ENCODE measurements around the gene NPIPB6. TPM values are rescaled to one million over a fixed set of nuclear protein-coding genes. Genes with fewer than 3 reads are reported as not detected.
"Not testable (repeated sequence)": the region's sequence is repeated elsewhere in the genome, so short reads cannot be mapped to it uniquely, and the experiment has no call there.

Gene NPIPB6
- total and polyA plus RNA-seq, 12 donors, result 0.12 to 1.8 (median 0.69) TPM; not detected in 2

- TF ChIP-seq CTCF (IDR thresholded peaks at IDR 0.05), result peak in 4 of 9 donors; percentile 15 to 33 (median 24)
- H3K4me3 ChIP-seq, result peak overlapping the region in 1 of 10 donors; percentile 22
- H3K27me3 ChIP-seq; H3K4me1 ChIP-seq; H3K27ac ChIP-seq; DNase-seq; H3K9me3 ChIP-seq; H3K36me3 ChIP-seq; intact Hi-C loops (cut with DNase I): not testable (repeated sequence)
- ATAC-seq, result peak; percentile 96 to 98 (median 98)
- WGBS, 2 donors, result 0 to 3% methylated on average over 9 to 10 of the region's 75 CpGs
These were observed 1.2 kb upstream of the NPIPB6 start for GRCh38 chr16:28364268-28365173.

GRCh38 chr16:28362600-28362999 is 708 bp downstream of the NPIPB6 start:
- H3K4me1 ChIP-seq; H3K4me3 ChIP-seq; H3K27me3 ChIP-seq; H3K9me3 ChIP-seq; DNase-seq; intact Hi-C loops (cut with DNase I); ATAC-seq; H3K27ac ChIP-seq; H3K36me3 ChIP-seq: not testable (repeated sequence)
- 96 to 98% methylated on average over 2 of the region's 5 CpGs for WGBS, 2 donors

GRCh38 chr16:28338230-28338629 is 25.1 kb downstream of the NPIPB6 start:
- H3K27ac ChIP-seq; intact Hi-C loops (cut with DNase I); ATAC-seq; H3K36me3 ChIP-seq; H3K9me3 ChIP-seq; H3K27me3 ChIP-seq; H3K4me3 ChIP-seq; H3K4me1 ChIP-seq; DNase-seq: not testable (repeated sequence)
- 85 to 87% methylated on average over 5 of the region's 6 CpGs for WGBS, 2 donors

- H3K27me3 ChIP-seq; H3K4me3 ChIP-seq; DNase-seq; H3K27ac ChIP-seq; H3K4me1 ChIP-seq; intact Hi-C loops (cut with DNase I); H3K36me3 ChIP-seq; H3K9me3 ChIP-seq; ATAC-seq: not testable (repeated sequence)
- WGBS, 2 donors, result 87 to 89% methylated on average over 5 of the region's 5 CpGs
These were observed 26.2 kb downstream of the NPIPB6 start for GRCh38 chr16:28336940-28337710.

GRCh38 chr16:28335678-28336077 is 27.6 kb downstream of the NPIPB6 start:
- 86 to 93% methylated on average over 8 of the region's 8 CpGs for WGBS, 2 donors
- DNase-seq; H3K4me1 ChIP-seq; H3K36me3 ChIP-seq; ATAC-seq; H3K4me3 ChIP-seq; H3K27me3 ChIP-seq; H3K27ac ChIP-seq; H3K9me3 ChIP-seq; intact Hi-C loops (cut with DNase I): not testable (repeated sequence)

- WGBS, 2 donors, result 49 to 68% methylated on average over 3 to 6 of the region's 6 CpGs
- DNase-seq; H3K4me1 ChIP-seq; H3K27ac ChIP-seq; ATAC-seq; H3K36me3 ChIP-seq; intact Hi-C loops (cut with DNase I); H3K27me3 ChIP-seq; H3K9me3 ChIP-seq; H3K4me3 ChIP-seq: not testable (repeated sequence)
These were observed 30.7 kb downstream of the NPIPB6 start for GRCh38 chr16:28332632-28333031.

- intact Hi-C loops (cut with DNase I); ATAC-seq; H3K9me3 ChIP-seq; H3K36me3 ChIP-seq; H3K4me3 ChIP-seq; H3K27me3 ChIP-seq; H3K27ac ChIP-seq; H3K4me1 ChIP-seq; DNase-seq: not testable (repeated sequence)
- WGBS, 2 donors, result 67 to 83% methylated on average over 2 of the region's 2 CpGs
These were observed 32.3 kb downstream of the NPIPB6 start for GRCh38 chr16:28330981-28331380.

- H3K9me3 ChIP-seq; H3K4me1 ChIP-seq; H3K27me3 ChIP-seq; intact Hi-C loops (cut with DNase I); H3K36me3 ChIP-seq; ATAC-seq; DNase-seq; H3K27ac ChIP-seq; H3K4me3 ChIP-seq: not testable (repeated sequence)
- 26 to 44% methylated on average over 8 to 9 of the region's 9 CpGs for WGBS, 2 donors
These were observed 33.1 kb downstream of the NPIPB6 start for GRCh38 chr16:28330232-28330631.
